HEK293 (cell line): ENCODE data around the gene TTC24.

Experiments used
- EGR2 ChIP-seq: fragments of 450-650 bp; formaldehyde crosslinking; IDR thresholded peaks from 2 replicates; pipeline ENCODE4 v1.5.1; 2016; ENCODE audit warnings: low read depth, missing biosample characterization, missing genetic modification characterization
- REPIN1 ChIP-seq: fragments of 450-650 bp; formaldehyde crosslinking; IDR thresholded peaks from 2 replicates; pipeline ENCODE4 v1.5.1; 2017; ENCODE audit warnings: missing biosample characterization, missing genetic modification characterization, low read depth
- REST ChIP-seq: fragments of 450-650 bp; formaldehyde crosslinking; IDR thresholded peaks from 2 replicates; pipeline ENCODE4 v1.5.1; 2016; ENCODE audit warnings: missing biosample characterization, missing genetic modification characterization
- SCRT1 ChIP-seq: fragments of 450-650 bp; formaldehyde crosslinking; IDR thresholded peaks from 2 replicates; pipeline ENCODE4 v1.5.1; 2016; ENCODE audit warnings: missing biosample characterization, missing genetic modification characterization, borderline replicate concordance
- ZBTB20 ChIP-seq: fragments of 450-650 bp; formaldehyde crosslinking; IDR thresholded peaks from 2 replicates; pipeline ENCODE4 v1.5.1; 2016; ENCODE audit warnings: missing biosample characterization, missing genetic modification characterization
- ZFHX2 ChIP-seq: fragments of 450-650 bp; formaldehyde crosslinking; conservative IDR thresholded peaks from 2 replicates; pipeline ENCODE4 v1.5.1; 2016; ENCODE audit warnings: missing biosample characterization, missing genetic modification characterization
- ZFP69B ChIP-seq: fragments of 450-650 bp; formaldehyde crosslinking; IDR thresholded peaks from 2 replicates; pipeline ENCODE4 v1.5.1; 2016; ENCODE audit warnings: missing biosample characterization, missing genetic modification characterization
- ZNF10 ChIP-seq: fragments of 450-650 bp; formaldehyde crosslinking; IDR thresholded peaks from 2 replicates; pipeline ENCODE4 v1.5.1; 2017; ENCODE audit warnings: missing biosample characterization, missing genetic modification characterization
- ZNF19 ChIP-seq: fragments of 450-650 bp; formaldehyde crosslinking; IDR thresholded peaks from 2 replicates; pipeline ENCODE4; 2016; ENCODE audit warnings: missing biosample characterization, missing genetic modification characterization, low read depth
- ZNF2 ChIP-seq: fragments of 450-650 bp; formaldehyde crosslinking; IDR thresholded peaks from 2 replicates; pipeline ENCODE4 v1.5.1; 2016; ENCODE audit warnings: missing biosample characterization, missing genetic modification characterization
- ZNF214 ChIP-seq: fragments of 450-650 bp; formaldehyde crosslinking; IDR thresholded peaks from 2 replicates; pipeline ENCODE4 v1.5.1; 2017; ENCODE audit warnings: missing biosample characterization, mild to moderate bottlenecking, missing genetic modification characterization, borderline replicate concordance
- ZNF223 ChIP-seq: fragments of 450-650 bp; formaldehyde crosslinking; IDR thresholded peaks from 2 replicates; pipeline ENCODE4 v1.5.1; 2016; ENCODE audit warnings: missing biosample characterization, missing genetic modification characterization
- ZNF24 ChIP-seq: fragments of 450-650 bp; formaldehyde crosslinking; IDR thresholded peaks from 2 replicates; pipeline ENCODE4 v1.5.1; 2016; ENCODE audit warnings: missing biosample characterization, missing genetic modification characterization
- ZNF561 ChIP-seq: fragments of 450-650 bp; IDR thresholded peaks from 2 replicates; pipeline ENCODE4 v1.5.1; 2018; ENCODE audit warnings: missing biosample characterization, missing genetic modification characterization, borderline replicate concordance
- ZNF645 ChIP-seq: fragments of 450-650 bp; formaldehyde crosslinking; IDR thresholded peaks from 2 replicates; pipeline ENCODE4; 2016; ENCODE audit warnings: missing biosample characterization, missing genetic modification characterization
- ZNF777 ChIP-seq: fragments of 450-650 bp; formaldehyde crosslinking; IDR thresholded peaks from 2 replicates; pipeline ENCODE4 v1.5.1; 2017; ENCODE audit warnings: missing biosample characterization, missing genetic modification characterization, borderline replicate concordance
- ZNF791 ChIP-seq: fragments of 450-650 bp; formaldehyde crosslinking; IDR thresholded peaks from 2 replicates; pipeline ENCODE4 v1.5.1; 2016; ENCODE audit warnings: missing biosample characterization, missing genetic modification characterization
- ZSCAN23 ChIP-seq: fragments of 450-650 bp; formaldehyde crosslinking; IDR thresholded peaks from 2 replicates; pipeline ENCODE4 v1.5.1; 2016; ENCODE audit warnings: missing biosample characterization, missing genetic modification characterization
- TF ChIP-seq, protein P1 (sequence below): fragments of 450-650 bp; formaldehyde crosslinking; IDR thresholded peaks from 2 replicates; pipeline ENCODE4 v1.5.1; 2016; ENCODE audit warnings: missing biosample characterization, missing genetic modification characterization
- TF ChIP-seq, protein P2 (sequence below): fragments of 450-650 bp; formaldehyde crosslinking; IDR thresholded peaks from 2 replicates; pipeline ENCODE4 v1.5.1; 2016; ENCODE audit warnings: missing biosample characterization, missing genetic modification characterization
- TF ChIP-seq, protein P3 (sequence below): fragments of 450-650 bp; formaldehyde crosslinking; IDR thresholded peaks from 2 replicates; pipeline ENCODE4 v1.5.1; 2016; ENCODE audit warnings: missing biosample characterization, missing genetic modification characterization
- TF ChIP-seq, protein P4 (sequence below): fragments of 450-650 bp; formaldehyde crosslinking; conservative IDR thresholded peaks from 2 replicates; pipeline ENCODE4 v1.5.1; 2016; ENCODE audit warnings: low read depth, missing biosample characterization, missing genetic modification characterization
- TF ChIP-seq, protein P5 (sequence below): fragments of 450-650 bp; formaldehyde crosslinking; IDR thresholded peaks from 2 replicates; pipeline ENCODE4 v1.5.1; 2017; ENCODE audit warnings: missing biosample characterization, missing genetic modification characterization

Gene TTC24

GRCh38 chr1:156625436-156626078 lies 46.0 kb downstream of the TTC24 start (continued):
- no peak for TF ChIP-seq ZNF223 (tag by site-specific recombination)
- TF ChIP-seq ZFP69B (tag by site-specific recombination), result 0 out of 2 replicates have a peak, but pooled peaks have one; percentile 23
- no peak for TF ChIP-seq ZNF645 (tag by site-specific recombination)
- peak; percentile 80 for TF ChIP-seq ZFHX2 (tag by site-specific recombination)
- TF ChIP-seq, protein P1, sequence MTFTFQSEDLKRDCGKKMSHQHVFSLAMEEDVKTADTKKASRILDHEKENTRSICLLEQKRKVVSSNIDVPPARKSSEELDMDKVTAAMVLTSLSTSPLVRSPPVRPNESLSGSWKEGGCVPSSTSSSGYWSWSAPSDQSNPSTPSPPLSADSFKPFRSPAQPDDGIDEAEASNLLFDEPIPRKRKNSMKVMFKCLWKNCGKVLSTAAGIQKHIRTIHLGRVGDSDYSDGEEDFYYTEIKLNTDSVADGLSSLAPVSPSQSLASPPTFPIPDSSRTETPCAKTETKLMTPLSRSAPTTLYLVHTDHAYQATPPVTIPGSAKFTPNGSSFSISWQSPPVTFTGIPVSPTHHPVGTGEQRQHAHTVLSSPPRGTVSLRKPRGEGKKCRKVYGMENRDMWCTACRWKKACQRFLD (tag by site-specific recombination), result no peak
- TF ChIP-seq, protein P2, sequence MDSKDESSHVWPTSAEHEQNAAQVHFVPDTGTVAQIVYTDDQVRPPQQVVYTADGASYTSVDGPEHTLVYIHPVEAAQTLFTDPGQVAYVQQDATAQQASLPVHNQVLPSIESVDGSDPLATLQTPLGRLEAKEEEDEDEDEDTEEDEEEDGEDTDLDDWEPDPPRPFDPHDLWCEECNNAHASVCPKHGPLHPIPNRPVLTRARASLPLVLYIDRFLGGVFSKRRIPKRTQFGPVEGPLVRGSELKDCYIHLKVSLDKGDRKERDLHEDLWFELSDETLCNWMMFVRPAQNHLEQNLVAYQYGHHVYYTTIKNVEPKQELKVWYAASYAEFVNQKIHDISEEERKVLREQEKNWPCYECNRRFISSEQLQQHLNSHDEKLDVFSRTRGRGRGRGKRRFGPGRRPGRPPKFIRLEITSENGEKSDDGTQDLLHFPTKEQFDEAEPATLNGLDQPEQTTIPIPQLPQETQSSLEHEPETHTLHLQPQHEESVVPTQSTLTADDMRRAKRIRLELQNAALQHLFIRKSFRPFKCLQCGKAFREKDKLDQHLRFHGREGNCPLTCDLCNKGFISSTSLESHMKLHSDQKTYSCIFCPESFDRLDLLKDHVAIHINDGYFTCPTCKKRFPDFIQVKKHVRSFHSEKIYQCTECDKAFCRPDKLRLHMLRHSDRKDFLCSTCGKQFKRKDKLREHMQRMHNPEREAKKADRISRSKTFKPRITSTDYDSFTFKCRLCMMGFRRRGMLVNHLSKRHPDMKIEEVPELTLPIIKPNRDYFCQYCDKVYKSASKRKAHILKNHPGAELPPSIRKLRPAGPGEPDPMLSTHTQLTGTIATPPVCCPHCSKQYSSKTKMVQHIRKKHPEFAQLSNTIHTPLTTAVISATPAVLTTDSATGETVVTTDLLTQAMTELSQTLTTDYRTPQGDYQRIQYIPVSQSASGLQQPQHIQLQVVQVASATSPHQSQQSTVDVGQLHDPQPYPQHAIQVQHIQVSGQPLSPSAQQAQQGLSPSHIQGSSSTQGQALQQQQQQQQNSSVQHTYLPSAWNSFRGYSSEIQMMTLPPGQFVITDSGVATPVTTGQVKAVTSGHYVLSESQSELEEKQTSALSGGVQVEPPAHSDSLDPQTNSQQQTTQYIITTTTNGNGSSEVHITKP (tag by site-specific recombination), result peak; percentile 48; the same call in 1 of the 2 replicates
- TF ChIP-seq ZNF19 (tag by site-specific recombination), result no peak
- TF ChIP-seq ZNF214 (tag by site-specific recombination), result no peak
- TF ChIP-seq ZNF2, result 0 out of 2 replicates have a peak, but pooled peaks have one; percentile 47
- 0 out of 2 replicates have a peak, but pooled peaks have one; percentile 34 for TF ChIP-seq ZSCAN23
- 0 out of 2 replicates have a peak, but pooled peaks have one; percentile 37 for TF ChIP-seq REST (tag by site-specific recombination)
- no peak for TF ChIP-seq REPIN1 (tag by site-specific recombination)
- peak; percentile 55; the same call in 1 of the 2 replicates for TF ChIP-seq ZNF777 (tag by site-specific recombination)
- peak; percentile 85 for TF ChIP-seq EGR2 (tag by site-specific recombination)
- TF ChIP-seq, protein P3, sequence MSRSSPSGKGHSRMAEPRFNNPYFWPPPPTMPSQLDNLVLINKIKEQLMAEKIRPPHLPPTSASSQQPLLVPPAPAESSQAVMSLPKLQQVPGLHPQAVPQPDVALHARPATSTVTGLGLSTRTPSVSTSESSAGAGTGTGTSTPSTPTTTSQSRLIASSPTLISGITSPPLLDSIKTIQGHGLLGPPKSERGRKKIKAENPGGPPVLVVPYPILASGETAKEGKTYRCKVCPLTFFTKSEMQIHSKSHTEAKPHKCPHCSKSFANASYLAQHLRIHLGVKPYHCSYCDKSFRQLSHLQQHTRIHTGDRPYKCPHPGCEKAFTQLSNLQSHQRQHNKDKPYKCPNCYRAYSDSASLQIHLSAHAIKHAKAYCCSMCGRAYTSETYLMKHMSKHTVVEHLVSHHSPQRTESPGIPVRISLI (tag by site-specific recombination), result no peak
- TF ChIP-seq, protein P4, sequence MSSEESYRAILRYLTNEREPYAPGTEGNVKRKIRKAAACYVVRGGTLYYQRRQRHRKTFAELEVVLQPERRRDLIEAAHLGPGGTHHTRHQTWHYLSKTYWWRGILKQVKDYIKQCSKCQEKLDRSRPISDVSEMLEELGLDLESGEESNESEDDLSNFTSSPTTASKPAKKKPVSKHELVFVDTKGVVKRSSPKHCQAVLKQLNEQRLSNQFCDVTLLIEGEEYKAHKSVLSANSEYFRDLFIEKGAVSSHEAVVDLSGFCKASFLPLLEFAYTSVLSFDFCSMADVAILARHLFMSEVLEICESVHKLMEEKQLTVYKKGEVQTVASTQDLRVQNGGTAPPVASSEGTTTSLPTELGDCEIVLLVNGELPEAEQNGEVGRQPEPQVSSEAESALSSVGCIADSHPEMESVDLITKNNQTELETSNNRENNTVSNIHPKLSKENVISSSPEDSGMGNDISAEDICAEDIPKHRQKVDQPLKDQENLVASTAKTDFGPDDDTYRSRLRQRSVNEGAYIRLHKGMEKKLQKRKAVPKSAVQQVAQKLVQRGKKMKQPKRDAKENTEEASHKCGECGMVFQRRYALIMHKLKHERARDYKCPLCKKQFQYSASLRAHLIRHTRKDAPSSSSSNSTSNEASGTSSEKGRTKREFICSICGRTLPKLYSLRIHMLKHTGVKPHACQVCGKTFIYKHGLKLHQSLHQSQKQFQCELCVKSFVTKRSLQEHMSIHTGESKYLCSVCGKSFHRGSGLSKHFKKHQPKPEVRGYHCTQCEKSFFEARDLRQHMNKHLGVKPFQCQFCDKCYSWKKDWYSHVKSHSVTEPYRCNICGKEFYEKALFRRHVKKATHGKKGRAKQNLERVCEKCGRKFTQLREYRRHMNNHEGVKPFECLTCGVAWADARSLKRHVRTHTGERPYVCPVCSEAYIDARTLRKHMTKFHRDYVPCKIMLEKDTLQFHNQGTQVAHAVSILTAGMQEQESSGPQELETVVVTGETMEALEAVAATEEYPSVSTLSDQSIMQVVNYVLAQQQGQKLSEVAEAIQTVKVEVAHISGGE (tag by site-specific recombination), result peak; percentile 35; the same call in 1 of the 2 replicates
- TF ChIP-seq ZBTB20 (tag by site-specific recombination), result no peak
- TF ChIP-seq ZNF10, result peak; percentile 79; the same call in 1 of the 2 replicates
- TF ChIP-seq SCRT1 (tag by site-specific recombination), result no peak
- TF ChIP-seq ZNF24 (tag by site-specific recombination), result 0 out of 2 replicates have a peak, but pooled peaks have one; percentile 43
- 0 out of 2 replicates have a peak, but pooled peaks have one; percentile 9 for TF ChIP-seq ZNF561 (tag by site-specific recombination)
- TF ChIP-seq ZNF791 (tag by site-specific recombination), result no peak
- TF ChIP-seq, protein P5, sequence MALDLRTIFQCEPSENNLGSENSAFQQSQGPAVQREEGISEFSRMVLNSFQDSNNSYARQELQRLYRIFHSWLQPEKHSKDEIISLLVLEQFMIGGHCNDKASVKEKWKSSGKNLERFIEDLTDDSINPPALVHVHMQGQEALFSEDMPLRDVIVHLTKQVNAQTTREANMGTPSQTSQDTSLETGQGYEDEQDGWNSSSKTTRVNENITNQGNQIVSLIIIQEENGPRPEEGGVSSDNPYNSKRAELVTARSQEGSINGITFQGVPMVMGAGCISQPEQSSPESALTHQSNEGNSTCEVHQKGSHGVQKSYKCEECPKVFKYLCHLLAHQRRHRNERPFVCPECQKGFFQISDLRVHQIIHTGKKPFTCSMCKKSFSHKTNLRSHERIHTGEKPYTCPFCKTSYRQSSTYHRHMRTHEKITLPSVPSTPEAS (tag by site-specific recombination), result peak; percentile 91
